Fibroblast of mammary gland (primary cell): ENCODE measurements around the gene PTPRN2.

Experiments used
- DNase-seq: peaks from one replicate; pipeline ENCODE4 v3.0.0-alpha.2; 2010; ENCODE audit warnings: low read depth
- H3K4me3 ChIP-seq: 2 replicates; pipeline ENCODE4 v1.5.1; 2011; ENCODE audit warnings: low read depth, mild to moderate bottlenecking, low read length, moderate library complexity; ENCODE audit not compliant: control insufficient read depth
- CTCF ChIP-seq: conservative IDR thresholded peaks from 2 replicates; pipeline ENCODE4 v1.5.1; 2011; ENCODE audit warnings: low read depth, low read length, inconsistent platforms; ENCODE audit not compliant: control insufficient read depth, insufficient read depth

Gene PTPRN2

GRCh38 chr7:158281441-158281840, 306.2 kb downstream of the PTPRN2 start:
- no peak for DNase-seq
- TF ChIP-seq CTCF = no peak
- H3K4me3 ChIP-seq = no peak overlapping the region

GRCh38 chr7:158280448-158281144, 307.0 kb downstream of the PTPRN2 start:
- no peak for DNase-seq
- H3K4me3 ChIP-seq = no peak overlapping the region
- TF ChIP-seq CTCF = no peak

GRCh38 chr7:158279539-158280447, 307.8 kb downstream of the PTPRN2 start:
- no peak for DNase-seq
- TF ChIP-seq CTCF = no peak
- H3K4me3 ChIP-seq = no peak overlapping the region

GRCh38 chr7:158278745-158279320, 308.8 kb downstream of the PTPRN2 start:
- DNase-seq = no peak
- no peak overlapping the region for H3K4me3 ChIP-seq
- no peak for TF ChIP-seq CTCF

GRCh38 chr7:158277219-158278141, 310.1 kb downstream of the PTPRN2 start:
- no peak overlapping the region for H3K4me3 ChIP-seq
- DNase-seq = no peak
- no peak for TF ChIP-seq CTCF
